HG03280 (cell line): ENCODE results near the gene FGD3.

Source experiments
- ATAC-seq: cut with Tn5 transposase; IDR thresholded peaks from one replicate; pipeline ENCODE4 v1.9.1; 2021; ENCODE audit warnings: mild to moderate bottlenecking, moderate library complexity; ENCODE audit not compliant: unreplicated experiment

Gene FGD3

DNA sequence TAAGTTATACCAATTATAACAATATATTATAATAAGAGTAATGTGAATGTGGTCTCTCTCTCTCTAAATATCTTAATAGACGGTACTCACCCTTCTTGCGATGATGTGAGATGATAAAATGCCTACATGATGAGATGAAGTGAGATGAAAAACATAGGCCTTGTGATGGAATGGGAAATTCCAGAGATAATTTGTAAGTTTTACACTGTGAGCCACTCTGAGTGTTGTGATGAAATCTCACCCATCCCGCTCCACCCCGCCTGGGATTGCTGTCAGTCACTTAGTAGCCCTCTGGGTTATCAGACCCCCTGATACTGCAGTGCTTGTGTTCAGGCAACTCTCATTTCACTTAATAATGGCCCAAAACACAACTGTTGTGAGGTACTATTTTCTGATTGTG lies 121.6 kb downstream of the FGD3 start:
- no peak for ATAC-seq

- no peak for ATAC-seq
Measured at GRCh38 chr9:93071464-93071863, 124.1 kb downstream of the FGD3 start.

GRCh38 chr9:93072383-93072795 lies 125.1 kb downstream of the FGD3 start:
- ATAC-seq = no peak

DNA sequence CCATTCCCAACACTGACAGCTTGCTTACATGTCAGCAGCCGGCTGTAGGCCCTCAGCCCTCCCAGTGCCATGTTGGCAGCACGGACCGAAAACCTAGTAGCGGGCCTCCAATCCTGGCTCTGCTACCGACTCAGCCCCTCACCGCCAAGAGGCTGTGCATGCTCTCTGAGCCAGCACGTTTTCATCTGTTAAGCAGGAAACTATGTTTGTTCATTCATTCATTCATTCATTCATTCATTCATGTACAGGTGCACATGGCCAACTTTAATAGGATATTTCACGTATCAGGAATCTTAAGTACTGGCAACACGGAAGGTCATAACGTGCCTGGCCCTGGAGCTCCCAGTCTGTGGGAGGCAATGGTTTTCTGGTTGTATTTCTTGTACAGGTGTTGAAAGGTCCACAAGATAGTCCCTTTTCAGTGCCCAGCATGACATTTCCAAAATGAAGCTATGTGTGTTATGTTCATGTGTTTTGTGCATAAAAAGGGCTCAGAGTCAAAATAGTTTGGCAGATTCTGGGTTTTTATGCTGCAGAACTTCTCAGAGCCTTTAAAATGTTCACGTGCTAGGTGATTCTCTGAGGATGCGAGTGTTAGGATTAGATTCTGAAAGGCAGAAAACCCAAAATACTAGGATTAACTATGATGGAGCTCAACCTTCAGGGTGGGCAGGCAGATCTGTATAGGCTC lies 128.9 kb downstream of the FGD3 start:
- no peak for ATAC-seq

DNA sequence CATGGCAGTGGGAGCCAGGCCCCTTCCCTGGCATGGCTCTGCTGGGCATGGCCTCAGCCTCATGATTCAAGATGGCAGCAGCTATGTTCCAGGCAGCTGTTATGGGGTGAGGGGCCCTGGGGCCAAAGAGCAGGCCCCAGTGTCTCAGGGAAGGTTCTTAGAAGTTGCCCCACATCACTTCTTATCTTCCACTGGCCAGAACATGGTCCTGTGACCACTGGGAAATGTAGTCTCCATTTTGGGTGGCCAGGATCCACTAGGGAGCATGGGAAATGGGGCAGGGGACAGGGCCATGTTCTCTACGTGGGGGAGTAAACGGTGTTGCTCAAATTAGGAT lies 129.4 kb downstream of the FGD3 start:
- ATAC-seq = no peak

- no peak for ATAC-seq
Measured at GRCh38 chr9:93077367-93077766, 130.0 kb downstream of the FGD3 start.

DNA sequence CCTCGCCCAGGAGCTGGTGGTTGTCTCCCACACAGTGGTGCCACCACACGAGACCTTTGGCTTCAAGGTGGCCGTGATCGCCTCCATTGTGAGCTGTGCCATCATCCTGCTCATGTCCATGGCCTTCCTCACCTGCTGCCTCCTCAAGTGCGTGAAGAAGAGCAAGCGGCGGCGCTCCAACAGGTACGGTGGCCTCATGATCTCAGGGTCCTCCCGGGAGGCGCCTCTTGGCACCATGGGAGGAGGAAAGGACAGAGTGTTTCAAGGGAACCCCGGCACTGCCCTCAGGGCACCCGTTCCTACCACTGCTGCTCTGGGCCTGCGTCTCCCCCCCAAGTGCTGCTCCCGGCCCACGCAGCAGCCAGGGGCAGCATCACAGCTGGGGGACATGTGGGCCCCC lies 130.5 kb downstream of the FGD3 start:
- ATAC-seq = no peak

DNA sequence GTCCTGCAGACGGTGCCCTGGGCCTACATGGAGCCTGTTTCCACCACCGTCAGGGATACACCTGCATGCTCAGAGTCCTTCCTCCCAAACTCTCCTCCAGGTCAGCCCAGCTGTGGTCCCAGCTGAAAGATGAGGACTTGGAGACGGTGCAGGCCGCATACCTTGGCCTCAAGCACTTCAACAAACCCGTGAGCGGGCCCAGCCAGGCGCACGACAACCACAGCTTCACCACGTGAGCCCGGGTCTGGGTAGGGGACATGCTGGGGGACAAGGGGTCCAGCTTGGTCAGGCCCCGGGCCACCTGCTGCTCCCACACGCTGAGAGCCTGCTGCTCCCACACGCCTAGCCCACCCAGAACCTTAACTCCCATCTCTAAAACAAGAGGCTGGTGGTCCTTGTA lies 132.0 kb downstream of the FGD3 start:
- no peak for ATAC-seq

- ATAC-seq = no peak
Measured at GRCh38 chr9:93080406-93080805, 133.1 kb downstream of the FGD3 start.

DNA sequence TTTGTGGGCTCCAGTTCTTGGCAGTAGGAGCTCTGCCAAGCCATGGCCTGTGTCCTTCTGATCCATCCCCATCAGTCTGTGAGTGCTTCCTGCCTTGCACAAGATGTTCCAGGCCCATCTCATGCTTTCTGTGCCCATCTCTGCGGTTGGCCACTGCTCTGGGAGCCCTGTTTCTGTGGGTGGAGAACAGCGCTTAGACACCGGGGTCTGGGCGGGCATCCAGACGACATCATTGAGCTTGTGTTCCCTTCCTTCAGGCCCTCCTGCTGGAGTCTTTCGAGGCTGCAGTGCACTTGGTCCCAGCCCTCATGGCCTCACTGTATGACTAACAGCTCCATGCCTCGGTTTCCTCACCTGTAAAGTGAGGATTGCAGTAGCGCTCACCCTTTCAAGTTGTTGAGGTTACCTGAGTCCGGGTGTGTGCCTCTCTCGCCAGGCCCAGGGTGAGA lies 133.8 kb downstream of the FGD3 start:
- ATAC-seq = no peak

DNA sequence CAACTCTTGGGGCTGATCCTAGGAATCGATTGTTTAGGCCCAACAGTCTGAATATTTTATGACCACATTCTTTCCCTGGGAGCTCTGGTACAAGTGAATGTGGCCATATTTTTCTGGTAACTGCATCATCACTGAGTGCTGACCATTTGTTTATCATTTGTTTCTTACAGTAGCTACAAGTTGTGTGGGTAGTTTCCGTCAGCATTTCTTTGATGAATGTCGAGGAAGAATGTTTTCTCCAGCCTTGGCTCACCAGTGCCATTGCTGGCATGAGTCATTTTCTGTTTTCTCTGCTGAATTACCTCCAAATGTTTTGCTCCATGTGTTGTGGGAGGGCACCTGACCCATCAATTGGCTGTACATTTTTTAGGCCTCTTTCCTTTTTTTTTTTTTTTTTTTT lies 134.6 kb downstream of the FGD3 start:
- no peak for ATAC-seq

DNA sequence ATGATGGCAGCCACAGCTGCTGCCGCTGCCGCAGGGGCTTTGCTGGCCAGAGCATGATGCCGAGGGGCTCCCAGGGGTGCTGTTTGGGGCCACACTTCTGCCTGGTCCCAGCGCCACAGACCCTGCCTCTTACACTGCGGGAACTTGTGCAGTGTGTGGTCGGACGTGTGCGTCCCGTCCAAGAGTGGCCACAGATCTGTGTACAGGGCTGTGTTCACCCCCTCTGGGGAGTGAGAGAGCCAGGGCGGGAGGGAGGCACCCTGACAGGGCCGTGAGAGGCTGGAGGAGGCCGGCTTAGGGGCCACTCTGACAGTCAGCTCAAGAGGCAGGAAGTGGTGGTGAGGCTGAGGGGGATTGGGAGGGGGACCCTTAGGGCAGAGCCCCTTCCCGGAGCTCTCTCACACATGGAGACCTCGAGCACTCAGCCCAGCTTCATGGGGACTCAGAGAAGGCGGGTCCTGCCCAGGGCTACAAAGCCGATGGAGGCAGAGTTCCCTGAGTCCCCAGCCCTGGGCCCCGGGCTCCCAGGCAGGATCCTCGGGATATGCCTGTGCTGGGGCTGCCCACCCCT lies 135.6 kb downstream of the FGD3 start:
- ATAC-seq = no peak

GRCh38 chr9:93083592-93084470 lies 136.5 kb downstream of the FGD3 start:
- no peak for ATAC-seq

DNA sequence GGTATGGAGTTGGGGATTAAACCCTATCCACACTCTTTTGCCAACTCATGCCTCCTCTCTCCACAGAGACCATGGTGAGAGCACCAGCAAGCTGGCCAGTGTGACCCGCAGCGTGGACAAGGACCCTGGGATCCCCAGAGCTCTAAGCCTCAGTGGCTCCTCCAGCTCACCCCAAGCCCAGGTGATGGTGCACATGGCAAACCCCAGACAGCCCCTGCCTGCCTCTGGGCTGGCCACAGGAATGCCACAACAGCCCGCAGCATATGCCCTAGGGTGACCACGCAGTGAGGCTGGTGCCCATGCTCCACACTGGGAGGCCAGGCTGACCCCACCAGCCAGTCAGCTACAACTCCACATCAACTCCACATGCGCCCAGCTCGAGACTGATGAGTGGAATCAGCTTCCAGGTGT lies 137.2 kb downstream of the FGD3 start:
- ATAC-seq = no peak

DNA sequence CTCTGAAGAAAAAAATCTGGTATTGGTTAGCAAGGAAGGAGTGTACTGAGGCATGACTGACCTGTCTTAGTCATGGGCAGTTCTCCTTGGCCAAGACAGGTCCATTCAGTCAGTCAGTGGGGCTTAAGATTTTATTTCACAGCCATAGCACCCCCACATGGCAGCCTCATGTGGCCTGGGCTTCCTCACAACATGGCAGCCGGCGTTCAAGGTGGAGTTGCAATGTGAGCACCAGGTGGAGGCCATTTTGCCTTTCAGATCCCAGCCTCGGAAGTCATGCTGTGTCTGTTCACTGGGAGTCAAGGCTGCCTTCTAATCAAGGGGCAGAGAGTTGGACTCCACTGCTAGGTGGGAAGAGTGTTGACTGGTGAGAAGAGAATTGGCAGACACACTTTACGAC lies 138.4 kb downstream of the FGD3 start:
- ATAC-seq = no peak
